VCaP (cell line): Measurements from ENCODE around the gene RBM20.

Experiments used
- H3K27ac ChIP-seq: fragments of 450-650 bp; 2 replicates; pipeline ENCODE4 v1.5.1; 2017
- CTCF ChIP-seq: fragments of 450-650 bp; conservative IDR thresholded peaks from 2 replicates; pipeline ENCODE4 v1.5.1; 2017; ENCODE audit warnings: mild to moderate bottlenecking, moderate library complexity

Gene RBM20

GRCh38 chr10:110755781-110756180, 111.6 kb downstream of the RBM20 start:
- no peak overlapping the region for H3K27ac ChIP-seq
- TF ChIP-seq CTCF, result no peak

- no peak overlapping the region for H3K27ac ChIP-seq
- TF ChIP-seq CTCF, result no peak
Observed at GRCh38 chr10:110756876-110757275, 112.7 kb downstream of the RBM20 start.

GRCh38 chr10:110757586-110757985, 113.5 kb downstream of the RBM20 start:
- H3K27ac ChIP-seq, result no peak overlapping the region
- no peak for TF ChIP-seq CTCF

- TF ChIP-seq CTCF, result no peak
- H3K27ac ChIP-seq, result peak overlapping the region; percentile 32; the same call in 1 of the 2 replicates
Observed at GRCh38 chr10:110758128-110758765, 114.1 kb downstream of the RBM20 start.

- TF ChIP-seq CTCF, result no peak
- H3K27ac ChIP-seq, result peak overlapping the region; percentile 32; the same call in 1 of the 2 replicates
Observed at GRCh38 chr10:110758898-110759297, 114.8 kb downstream of the RBM20 start.

- peak overlapping the region; percentile 32; the same call in 1 of the 2 replicates for H3K27ac ChIP-seq
- TF ChIP-seq CTCF, result no peak
Observed at GRCh38 chr10:110759523-110759922, 115.4 kb downstream of the RBM20 start.

GRCh38 chr10:110762109-110762848, 118.1 kb downstream of the RBM20 start:
- H3K27ac ChIP-seq, result no peak overlapping the region
- TF ChIP-seq CTCF, result no peak
